Measurements from ENCODE around the gene APOL1. TPM values are rescaled to one million over a fixed set of nuclear protein-coding genes. Genes with fewer than 3 reads are reported as not detected.
A peak's percentile ranks its signal among the peaks of the same experiment; 100 is the strongest.

The APOL1 gene
- total and polyA plus RNA-seq, 10 of the 15 experiments (the other 5 are each of a cell fraction or from before 2014, with no cell fraction given): 9.0 to 42.0 (median 17.6) TPM

- TF ChIP-seq CUX1 (IDR thresholded peaks at IDR 0.05; ENCODE audit: insufficient replicate concordance, low read depth, low read length): no peak
- no peak for TF ChIP-seq ZNF622 (IDR thresholded peaks at IDR 0.05)
- 0 out of 2 replicates have a peak, but pooled peaks have one; percentile 11 for TF ChIP-seq YY1 (IDR thresholded peaks at IDR 0.05; ENCODE audit: low read depth, low read length)
- no peak for TF ChIP-seq FOS (IDR thresholded peaks at IDR 0.05; ENCODE audit: borderline replicate concordance, extremely low read depth, insufficient read length)
- TF ChIP-seq, protein P1, sequence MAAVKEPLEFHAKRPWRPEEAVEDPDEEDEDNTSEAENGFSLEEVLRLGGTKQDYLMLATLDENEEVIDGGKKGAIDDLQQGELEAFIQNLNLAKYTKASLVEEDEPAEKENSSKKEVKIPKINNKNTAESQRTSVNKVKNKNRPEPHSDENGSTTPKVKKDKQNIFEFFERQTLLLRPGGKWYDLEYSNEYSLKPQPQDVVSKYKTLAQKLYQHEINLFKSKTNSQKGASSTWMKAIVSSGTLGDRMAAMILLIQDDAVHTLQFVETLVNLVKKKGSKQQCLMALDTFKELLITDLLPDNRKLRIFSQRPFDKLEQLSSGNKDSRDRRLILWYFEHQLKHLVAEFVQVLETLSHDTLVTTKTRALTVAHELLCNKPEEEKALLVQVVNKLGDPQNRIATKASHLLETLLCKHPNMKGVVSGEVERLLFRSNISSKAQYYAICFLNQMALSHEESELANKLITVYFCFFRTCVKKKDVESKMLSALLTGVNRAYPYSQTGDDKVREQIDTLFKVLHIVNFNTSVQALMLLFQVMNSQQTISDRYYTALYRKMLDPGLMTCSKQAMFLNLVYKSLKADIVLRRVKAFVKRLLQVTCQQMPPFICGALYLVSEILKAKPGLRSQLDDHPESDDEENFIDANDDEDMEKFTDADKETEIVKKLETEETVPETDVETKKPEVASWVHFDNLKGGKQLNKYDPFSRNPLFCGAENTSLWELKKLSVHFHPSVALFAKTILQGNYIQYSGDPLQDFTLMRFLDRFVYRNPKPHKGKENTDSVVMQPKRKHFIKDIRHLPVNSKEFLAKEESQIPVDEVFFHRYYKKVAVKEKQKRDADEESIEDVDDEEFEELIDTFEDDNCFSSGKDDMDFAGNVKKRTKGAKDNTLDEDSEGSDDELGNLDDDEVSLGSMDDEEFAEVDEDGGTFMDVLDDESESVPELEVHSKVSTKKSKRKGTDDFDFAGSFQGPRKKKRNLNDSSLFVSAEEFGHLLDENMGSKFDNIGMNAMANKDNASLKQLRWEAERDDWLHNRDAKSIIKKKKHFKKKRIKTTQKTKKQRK (IDR thresholded peaks at IDR 0.05; ENCODE audit: low read depth, low read length): no peak
- TF ChIP-seq TCF12 (IDR thresholded peaks at IDR 0.05; ENCODE audit: low read depth, low read length): peak; percentile 76
- no peak for TF ChIP-seq MYC (IDR thresholded peaks at IDR 0.05; ENCODE audit: insufficient read depth, insufficient read length, insufficient replicate concordance, low read length, severe bottlenecking)
- TF ChIP-seq, protein P2, sequence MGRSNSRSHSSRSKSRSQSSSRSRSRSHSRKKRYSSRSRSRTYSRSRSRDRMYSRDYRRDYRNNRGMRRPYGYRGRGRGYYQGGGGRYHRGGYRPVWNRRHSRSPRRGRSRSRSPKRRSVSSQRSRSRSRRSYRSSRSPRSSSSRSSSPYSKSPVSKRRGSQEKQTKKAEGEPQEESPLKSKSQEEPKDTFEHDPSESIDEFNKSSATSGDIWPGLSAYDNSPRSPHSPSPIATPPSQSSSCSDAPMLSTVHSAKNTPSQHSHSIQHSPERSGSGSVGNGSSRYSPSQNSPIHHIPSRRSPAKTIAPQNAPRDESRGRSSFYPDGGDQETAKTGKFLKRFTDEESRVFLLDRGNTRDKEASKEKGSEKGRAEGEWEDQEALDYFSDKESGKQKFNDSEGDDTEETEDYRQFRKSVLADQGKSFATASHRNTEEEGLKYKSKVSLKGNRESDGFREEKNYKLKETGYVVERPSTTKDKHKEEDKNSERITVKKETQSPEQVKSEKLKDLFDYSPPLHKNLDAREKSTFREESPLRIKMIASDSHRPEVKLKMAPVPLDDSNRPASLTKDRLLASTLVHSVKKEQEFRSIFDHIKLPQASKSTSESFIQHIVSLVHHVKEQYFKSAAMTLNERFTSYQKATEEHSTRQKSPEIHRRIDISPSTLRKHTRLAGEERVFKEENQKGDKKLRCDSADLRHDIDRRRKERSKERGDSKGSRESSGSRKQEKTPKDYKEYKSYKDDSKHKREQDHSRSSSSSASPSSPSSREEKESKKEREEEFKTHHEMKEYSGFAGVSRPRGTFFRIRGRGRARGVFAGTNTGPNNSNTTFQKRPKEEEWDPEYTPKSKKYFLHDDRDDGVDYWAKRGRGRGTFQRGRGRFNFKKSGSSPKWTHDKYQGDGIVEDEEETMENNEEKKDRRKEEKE (IDR thresholded peaks at IDR 0.05): no peak
- TF ChIP-seq SP1 (IDR thresholded peaks at IDR 0.05; ENCODE audit: low read depth, low read length): peak; percentile 8
- TF ChIP-seq NFYA (IDR thresholded peaks at IDR 0.05; ENCODE audit: borderline replicate concordance, low read depth, low read length): no peak
- TF ChIP-seq, protein P3, sequence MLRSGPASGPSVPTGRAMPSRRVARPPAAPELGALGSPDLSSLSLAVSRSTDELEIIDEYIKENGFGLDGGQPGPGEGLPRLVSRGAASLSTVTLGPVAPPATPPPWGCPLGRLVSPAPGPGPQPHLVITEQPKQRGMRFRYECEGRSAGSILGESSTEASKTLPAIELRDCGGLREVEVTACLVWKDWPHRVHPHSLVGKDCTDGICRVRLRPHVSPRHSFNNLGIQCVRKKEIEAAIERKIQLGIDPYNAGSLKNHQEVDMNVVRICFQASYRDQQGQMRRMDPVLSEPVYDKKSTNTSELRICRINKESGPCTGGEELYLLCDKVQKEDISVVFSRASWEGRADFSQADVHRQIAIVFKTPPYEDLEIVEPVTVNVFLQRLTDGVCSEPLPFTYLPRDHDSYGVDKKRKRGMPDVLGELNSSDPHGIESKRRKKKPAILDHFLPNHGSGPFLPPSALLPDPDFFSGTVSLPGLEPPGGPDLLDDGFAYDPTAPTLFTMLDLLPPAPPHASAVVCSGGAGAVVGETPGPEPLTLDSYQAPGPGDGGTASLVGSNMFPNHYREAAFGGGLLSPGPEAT (IDR thresholded peaks at IDR 0.05; ENCODE audit: low read depth): peak; percentile 4; the same call in 1 of the 2 replicates
- peak; percentile 74 for TF ChIP-seq IKZF1 (conservative IDR thresholded peaks at IDR 0.05)
- no peak for TF ChIP-seq IRF3 (IDR thresholded peaks at IDR 0.05)
- 0 out of 2 replicates have a peak, but pooled peaks have one; percentile 31 for TF ChIP-seq WRNIP1 (IDR thresholded peaks at IDR 0.05; ENCODE audit: borderline replicate concordance, low read depth, low read length)
Observed at GRCh38 chr22:36239401-36240171, 13.3 kb upstream of the APOL1 start, which contains the start of gene APOL2 (continued).
